K562 (cell line): ENCODE results near the gene ALOXE3.

Experiments
- CCNT2 ChIP-seq: IDR thresholded peaks from 2 replicates; pipeline ENCODE4 v1.6.1; 2011; ENCODE audit warnings: borderline replicate concordance, low read depth, mild to moderate bottlenecking, moderate library complexity, mixed read lengths, low read length; ENCODE audit not compliant: insufficient read length; ENCODE audit errors: extremely low read depth
- ELF2 ChIP-seq: fragments of 250-450 bp; sonication (Bioruptor Pico); IDR thresholded peaks from 2 replicates; pipeline ENCODE4 v1.5.0; 2021; ENCODE audit warnings: mild to moderate bottlenecking
- LEF1 ChIP-seq: fragments of 450-650 bp; IDR thresholded peaks from 2 replicates; pipeline ENCODE4 v1.6.1; 2016; ENCODE audit warnings: mild to moderate bottlenecking

DNA sequence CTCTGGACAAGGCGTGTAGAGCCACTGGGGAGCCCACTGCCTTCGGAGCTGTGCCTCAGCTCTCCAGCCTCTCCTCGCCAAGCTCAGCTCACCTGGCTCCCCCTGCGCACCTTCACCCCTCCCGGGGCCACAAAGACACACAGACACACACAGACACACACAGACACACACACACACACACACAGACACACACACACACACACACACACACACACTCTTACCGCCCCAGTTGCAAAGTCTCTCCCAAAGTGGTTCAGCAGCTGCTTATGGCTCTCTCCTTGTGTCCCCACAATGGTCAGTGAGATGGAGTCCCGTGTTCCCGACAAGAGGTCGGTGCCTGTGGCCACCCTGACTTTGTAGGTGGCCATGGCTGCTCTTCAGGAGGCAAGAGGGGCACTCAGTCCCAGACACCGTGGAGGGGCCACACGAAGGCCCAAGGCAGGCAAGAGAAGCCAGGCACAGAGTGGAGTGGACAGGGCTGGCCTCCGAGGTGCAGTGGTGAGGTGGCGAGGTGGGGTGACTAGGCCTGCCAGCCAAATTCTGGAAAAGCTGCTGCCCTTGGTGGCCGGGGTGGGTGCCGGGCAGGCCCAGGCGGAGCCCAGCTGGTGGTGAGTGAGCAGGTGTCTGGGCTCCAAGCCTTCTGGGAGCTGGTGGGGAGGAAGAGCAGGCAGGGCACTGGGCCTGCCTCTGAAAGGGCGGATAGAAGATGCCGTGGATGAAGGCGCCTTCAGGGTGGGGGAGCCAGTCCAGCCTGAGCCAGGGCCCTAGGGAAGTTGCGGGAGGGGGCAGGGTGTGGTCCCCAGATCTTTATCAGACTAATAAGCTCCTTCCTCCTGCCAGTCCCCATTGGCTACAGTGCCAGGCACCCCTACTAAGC is 31.0 kb downstream of the ALOXE3 start, which contains the start of gene ALOX12B:
- TF ChIP-seq LEF1 (no peak), ELF2 (CRISPR knock-in tag) (no peak), CCNT2 (no peak)
